GM18508 (cell line): ENCODE data around the gene SHISA8.
A peak's percentile ranks its signal among the peaks of the same experiment; 100 is the strongest.
"Not testable (repeated sequence)": the region's sequence is repeated elsewhere in the genome, so short reads cannot be mapped to it uniquely, and the experiment has no call there.

Experiments
- ATAC-seq: cut with Tn5 transposase; IDR thresholded peaks from one replicate; pipeline ENCODE4 v1.9.1; 2021; ENCODE audit warnings: moderate number of reproducible peaks; ENCODE audit not compliant: insufficient read depth, unreplicated experiment

Gene SHISA8

DNA sequence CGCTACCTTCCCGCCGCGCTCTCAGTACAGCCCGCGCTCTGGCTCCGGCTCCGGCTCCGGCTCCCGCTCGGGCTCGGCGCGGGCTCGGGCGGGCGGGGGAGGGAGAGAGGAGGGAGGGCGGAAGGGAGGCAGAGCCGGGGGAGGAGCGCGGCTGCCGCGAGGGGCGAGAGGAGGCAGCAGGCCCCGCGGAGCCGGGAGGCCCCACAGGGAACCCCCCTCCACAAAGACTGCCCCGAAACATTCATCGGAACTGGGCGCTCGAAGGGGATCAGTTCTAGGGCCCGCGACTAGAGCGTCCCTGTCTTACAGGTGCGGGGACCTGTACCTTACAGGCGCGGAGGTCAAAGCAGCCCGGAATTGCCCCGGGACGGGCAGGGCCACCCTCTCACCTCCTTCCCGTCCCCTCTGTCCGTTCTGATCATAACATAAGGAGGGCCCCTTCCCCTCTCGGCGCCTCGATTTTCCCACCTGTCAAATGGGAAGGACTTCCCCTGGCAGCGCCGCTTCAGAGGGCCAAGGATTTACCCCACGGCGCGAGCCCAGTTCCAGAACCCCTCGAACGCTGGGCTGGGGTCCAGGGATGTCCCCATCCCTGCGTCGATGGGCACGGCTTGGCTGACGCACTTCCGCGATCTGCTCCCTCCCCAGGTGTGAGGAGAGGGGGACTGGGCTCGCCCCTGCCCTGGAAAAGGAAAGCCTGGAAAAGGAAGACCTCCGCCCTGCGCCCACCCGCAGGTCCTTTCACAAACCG lies at the start of gene SHISA8:
Gene SHISA8 (minus strand): TSS at position 40 of the 751 bp plus-strand sequence. CDS start 407 bp downstream, outside the sequence.
- ATAC-seq, result no peak

DNA sequence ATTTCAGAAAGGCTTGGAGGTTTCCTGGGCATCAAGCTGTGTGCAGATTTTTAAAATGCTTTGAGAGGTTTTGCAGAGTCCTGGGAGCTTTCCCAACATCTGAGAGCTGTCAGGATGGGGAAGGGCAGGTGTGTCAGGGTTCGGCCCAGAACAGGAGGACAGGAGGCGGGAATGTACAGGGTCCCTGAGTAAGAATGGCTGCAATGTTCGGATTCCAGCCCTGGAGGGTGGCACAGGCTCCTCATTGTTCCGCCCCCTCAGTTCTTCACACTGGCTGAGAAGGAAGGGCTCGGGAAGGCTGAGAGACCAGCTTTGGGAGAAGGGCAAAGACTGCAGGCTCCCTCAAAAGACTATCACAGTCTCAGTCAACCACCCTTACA lies 49.2 kb upstream of the SHISA8 start:
- no peak for ATAC-seq

DNA sequence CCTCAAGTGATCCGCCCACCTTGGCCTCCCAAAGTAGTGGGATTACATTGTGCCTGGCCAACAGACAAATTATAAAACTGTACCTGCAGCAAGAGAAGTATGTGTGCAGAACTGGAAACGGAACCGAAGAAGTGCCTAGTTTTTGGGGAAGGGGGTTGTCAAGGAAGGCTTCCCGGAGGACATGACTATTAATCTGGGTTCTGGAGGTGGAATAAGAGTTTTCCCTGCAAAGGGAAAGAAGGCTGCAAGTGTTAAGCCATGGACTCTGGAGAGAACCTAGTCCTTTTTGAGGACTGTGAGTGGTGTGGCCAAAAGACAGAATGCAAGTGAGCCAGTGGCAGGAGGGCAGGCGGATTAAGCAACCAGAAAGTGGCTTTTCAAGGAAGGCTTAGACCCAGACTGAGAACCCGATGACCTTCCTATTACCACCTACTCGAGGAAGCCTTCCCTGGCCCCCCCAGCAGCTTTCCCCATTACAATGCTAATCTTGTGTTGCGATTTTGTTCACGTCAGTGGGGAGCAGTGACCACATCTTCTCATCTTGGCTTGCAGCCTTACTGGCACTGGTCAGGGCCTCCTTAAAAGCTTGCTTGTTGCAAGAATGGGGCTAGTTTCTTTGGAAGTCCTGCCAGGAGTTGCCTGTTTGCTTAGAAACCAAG lies 48.7 kb upstream of the SHISA8 start:
- ATAC-seq, result no peak

DNA sequence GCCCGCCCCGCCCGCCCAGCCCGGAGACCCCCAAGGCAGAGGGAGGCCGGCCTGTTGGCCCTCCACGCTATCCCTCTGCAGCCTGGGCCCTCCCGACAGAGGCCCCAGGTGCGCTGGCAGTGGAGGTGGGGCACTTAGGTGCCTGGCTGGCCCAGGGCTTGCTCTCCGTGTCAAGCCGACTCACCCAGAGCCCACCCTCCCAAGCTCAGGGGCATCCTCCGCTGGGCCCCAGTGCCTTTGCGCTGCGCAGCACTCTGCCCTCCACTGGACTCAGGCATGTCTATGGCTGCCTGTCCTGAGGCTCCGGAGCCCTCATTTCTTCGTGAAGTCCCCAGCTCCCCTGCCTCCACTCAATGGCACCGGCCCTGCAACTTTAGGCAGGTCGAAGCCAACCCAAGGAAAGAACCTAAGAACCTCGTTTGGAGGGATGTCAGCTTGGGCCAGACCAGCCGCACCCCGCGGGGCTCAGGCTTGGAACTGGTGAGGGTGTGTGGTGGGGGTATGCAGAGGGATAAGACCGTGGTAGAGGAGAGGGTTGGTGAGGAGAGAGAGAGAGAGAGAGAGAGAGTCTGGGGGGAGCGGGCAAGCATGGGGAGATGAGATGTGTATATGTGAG lies 43.2 kb upstream of the SHISA8 start:
- ATAC-seq, result no peak

DNA sequence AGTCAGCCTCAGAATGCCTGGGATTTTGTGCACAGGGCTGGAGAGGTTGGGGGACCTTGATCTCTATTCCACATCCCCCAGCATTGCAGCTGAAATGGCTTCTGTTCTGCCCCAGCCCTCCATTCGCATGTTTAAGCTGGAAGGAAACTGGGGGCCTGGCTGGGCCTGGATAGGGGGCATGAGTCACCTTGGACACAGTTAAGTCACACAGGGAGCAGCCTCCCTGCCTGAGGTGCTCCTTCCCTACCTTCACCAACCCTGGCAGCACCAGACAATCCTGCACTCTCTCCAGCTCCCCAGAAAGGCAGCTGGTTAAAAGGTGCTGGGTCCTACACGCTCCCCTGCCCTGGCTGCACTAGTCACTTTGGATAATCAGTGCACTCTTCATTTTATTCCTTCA lies 37.8 kb upstream of the SHISA8 start:
- ATAC-seq, result no peak

DNA sequence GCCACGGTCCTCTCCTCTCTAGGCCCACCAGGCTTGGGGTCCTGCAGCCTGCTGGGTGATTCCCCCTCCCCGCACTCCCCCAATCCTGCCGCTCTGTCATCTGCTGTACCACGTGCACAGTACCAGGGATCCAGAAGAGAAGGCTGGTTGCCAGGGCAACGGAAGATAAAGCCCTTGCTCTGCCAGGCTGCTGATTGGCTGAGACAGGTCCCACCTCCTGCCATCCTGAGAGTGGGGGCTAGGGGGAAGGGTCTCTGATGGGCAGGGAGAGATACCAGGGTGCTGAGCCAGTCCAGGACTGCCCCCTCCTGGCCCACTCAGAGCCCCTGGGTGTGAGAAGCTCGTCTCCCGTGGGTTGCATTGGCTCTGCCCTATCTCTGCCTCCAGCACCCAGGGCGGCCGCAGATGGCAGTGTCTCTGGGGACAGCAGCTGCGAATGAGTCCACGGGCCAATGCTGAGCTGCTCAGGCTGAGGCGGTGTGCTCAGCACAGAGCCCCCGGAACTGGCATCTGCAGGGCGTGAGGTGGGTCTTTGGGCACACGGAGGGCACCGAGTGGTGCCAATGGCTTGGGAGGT lies 37.1 kb upstream of the SHISA8 start, which contains the start of gene SMIM45:
Gene SMIM45 (plus strand): TSS at position 253 of the 577 bp plus-strand sequence.
- no peak for ATAC-seq

DNA sequence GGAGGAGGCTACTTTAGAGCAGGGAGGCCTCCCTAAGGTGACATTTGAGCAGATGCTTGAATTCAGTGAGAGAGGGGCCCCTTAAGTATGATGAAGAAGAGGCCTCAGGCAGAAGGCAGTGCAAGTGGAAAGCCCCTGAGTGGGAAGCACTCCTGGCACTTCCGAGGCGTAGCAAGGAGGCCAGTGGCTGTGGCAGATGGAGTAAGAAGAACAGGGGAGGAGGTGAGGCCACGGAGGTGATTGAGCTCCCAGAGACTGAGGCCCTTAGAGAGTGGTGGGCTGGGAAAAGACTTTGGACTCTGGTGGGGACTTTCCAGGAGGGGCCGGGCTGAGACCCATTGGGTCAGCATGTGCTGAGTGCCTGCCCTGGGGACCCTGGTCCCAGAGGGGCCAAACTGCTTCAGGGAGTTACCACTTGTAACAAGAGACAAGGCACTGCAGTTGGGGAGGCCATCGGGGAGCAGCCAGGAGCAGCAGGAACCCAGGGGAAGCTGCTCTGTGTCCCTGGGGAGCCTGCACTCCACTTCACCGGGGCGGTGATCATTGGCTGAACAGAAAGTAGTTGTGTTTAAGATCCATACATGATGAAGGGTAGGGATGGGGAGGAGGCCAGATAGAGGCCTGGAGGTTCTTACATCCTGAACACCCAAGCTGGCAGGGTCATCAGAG lies 34.6 kb upstream of the SHISA8 start:
- no peak for ATAC-seq

DNA sequence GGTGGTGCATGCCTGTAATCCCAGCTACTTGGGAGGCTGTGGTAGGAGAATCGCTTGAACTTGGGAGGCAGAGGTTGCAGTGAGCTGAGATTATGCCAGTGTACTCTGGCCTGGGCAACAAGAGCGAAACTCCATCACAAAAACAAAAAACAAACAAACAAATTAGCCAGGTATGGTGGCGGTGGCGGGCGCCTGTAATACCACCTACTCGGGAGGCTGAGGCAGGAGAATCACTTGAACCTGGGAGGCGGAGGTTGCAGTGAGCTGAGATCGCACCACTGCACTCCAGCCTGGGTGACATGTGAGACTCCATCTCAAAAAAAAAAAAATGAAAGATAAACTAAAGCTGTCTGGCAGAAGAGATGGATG lies 34.0 kb upstream of the SHISA8 start:
- ATAC-seq, result not testable (repeated sequence)

DNA sequence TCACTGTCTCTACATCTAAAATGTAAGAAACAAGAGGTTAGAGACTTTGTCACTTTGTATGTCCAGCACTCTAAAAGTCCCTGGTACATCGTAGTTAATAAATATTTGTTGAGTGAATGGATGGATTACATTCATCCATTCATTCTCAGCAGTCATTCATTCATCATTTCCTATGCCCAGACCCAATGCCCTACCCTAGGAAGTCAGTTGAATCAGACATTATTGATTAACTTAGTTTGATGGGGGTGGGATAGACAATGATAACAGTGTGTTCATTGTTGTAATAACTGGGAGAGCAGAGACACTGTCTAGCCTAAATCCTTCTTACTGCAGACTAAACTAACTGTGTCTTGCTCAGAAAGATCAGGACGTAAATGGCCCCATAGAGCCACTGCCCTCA lies 33.3 kb upstream of the SHISA8 start:
- no peak for ATAC-seq

DNA sequence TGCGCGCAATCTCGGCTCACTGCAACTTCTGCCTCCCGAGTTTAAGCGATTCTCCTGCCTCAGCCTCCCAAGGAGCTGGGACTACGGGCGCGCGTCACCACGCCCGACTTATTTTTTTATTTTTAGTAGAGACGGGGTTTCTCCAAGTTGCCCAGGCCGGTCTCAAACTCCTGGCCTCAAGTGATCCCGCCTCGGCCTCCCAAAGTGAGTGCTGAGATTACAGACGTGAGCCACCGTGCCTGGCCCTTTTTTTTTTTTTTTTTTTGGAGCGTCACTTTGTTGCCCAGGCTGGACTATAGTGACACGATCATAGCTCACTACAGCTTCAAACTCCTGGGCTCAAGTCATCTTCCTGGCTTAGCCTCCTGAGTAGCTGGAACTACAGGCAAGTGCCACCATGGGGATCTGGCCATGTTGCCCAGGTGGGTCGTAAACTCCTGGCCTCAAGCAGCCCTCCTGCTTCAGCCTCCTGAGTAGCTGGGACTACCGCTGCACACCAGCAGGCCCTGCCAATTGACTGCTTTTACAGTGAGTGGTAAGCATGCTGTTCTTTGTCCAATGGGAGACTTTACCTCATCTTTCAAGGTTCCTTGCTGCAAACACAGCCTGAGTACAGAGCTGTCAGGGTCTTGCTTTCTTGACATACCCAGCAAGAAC lies 32.7 kb upstream of the SHISA8 start:
- no peak for ATAC-seq

DNA sequence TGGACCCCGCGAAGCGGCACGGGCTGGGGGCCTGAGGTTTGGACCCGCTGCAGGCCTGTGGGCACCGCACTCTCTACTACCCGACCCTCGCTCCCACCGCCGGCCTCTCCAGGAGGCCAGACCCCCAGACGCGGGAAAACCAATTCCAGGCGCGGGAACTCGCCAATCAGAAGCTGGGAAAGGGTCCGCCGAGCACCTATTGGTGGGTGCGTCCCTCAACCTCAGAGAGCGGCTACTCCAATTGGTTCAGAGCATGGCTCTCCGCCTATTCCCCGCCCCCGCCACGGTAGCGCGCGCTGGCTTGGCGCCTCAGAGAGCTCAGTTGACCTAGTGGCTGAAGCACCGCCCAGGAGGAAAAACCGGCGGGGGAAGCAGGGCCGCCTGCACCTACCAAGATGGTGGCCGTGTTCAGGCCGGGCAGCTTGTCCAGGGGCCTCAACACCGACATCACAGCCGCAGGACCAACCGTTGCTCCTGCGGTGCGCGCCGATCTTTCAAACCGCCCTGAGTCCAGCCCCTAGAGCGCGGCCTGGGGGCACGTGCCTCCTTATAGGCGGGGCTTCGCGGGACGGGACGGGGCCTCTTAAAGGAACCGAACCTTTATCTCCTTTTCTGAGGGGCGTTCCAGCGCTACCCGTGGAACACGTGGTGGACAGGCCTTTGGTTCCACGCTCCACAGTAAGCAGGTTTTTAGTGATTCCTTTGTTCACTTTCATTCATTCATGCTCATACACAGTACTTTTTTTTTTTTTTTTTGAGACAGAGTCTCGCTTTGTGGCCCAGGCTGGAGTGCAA lies 32.0 kb upstream of the SHISA8 start, which contains the start of gene CENPM:
Gene CENPM (minus strand): TSS at position 524 of the 795 bp plus-strand sequence. CDS start 76 bp downstream, at position 448.
- peak; percentile 42 for ATAC-seq

DNA sequence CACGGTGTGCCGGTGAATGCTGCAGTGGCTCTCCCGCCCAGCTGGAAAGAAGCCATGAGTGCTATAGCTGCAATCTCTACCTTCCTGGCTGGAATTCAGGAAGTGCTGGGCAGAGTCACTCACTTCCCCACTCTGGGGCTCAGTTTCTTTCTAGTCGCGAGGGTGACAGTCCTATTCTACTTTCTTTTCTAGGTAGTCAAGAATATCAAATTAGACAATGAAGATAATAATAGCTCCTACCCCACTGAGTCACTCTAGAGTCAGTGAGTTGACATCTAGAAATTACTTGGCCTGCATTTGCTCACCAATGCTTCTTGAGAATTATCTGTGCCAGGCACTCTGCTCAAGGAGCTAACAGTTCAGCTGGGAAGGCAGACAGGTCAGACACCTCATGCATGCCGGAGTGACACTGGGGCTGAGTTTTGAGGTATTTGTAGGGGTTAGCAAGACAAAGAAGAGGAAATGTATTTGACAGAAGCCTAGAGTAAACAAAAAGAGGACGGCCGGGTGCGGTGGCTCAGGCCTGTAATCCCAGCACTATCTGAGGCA lies 28.9 kb upstream of the SHISA8 start:
- no peak for ATAC-seq

DNA sequence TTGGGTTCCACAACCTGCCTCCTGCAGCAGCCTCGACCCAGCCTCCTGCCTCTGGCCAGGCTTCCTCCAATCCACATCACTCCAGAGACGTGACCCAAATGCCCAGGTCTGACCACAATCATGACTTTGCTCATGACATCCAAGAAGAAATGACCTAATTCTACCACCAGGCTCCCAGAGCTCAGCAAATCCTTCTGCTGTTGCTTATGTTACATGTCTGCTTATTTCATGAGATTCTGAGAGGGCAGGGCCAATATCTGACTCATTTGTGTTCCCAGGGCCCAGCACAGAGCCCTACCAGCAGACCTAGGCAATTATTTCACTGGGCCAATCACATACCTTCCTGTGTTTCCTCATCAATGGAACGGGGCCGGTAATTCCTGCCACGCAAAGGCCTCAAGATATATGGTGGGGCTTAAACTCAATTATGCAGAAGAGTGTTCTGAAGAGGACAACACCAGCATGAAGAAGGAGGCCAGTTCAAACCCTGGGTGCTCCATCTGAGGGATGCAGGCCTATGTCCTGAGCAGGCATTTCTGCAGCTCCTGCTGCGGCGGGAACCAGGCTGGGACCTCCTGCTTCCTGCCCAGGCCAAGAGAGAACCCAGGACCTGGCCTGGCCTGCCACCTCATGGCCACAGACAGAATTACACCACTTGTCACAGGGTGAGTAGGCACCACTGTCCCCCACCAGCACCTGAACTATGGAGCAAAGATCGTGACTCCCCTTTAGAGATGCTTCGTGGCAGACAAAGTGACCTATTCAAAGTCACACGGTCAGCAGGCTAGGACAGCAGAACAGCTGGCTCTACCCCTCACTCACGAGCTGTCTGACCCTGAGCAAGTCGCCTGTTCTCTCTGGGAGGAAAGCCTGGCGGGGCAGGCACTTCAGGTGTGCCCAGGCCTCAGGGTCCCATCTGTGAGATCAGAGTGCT lies 26.2 kb upstream of the SHISA8 start:
- no peak for ATAC-seq

DNA sequence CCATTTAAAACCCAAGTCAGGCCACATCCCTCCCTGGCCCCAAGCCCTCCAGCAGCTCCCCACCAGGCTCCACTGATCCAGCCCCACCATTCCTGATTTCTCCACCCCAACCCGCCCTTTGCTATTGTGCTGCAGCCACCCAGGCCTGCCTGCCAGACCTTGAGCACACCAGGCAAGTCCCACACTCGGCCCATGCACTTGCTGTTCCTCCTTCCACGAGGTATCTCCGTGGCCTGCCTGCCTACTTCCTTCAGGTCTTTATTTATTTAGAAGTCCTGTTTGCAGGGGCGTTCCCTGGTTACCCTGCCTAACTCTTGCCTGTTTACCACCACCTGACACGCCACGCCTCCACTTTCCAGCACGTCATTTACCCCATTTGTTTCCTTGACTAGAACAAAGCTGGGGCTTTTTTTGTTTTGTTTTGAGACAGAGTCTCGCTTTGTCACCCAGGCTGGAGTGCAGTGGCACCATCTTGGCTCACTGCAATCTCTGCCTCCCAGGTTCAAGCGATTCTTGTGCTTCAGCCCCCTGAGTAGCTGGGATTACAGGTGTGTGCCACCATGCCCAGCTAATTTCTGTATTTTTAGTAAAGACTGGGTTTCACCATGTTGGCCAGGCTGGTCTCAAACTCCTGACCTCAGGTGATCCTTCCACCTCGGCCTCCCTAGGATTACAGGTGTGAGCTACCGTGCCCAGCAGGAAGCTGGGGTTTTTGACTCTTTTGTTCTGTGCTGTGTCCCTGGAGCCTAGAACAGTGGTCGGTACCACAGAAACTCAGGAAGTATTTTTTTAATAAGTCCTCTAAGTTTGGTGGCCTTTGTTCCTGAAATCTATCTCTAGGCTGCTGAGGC lies 25.3 kb upstream of the SHISA8 start:
- ATAC-seq, result peak; percentile 36

DNA sequence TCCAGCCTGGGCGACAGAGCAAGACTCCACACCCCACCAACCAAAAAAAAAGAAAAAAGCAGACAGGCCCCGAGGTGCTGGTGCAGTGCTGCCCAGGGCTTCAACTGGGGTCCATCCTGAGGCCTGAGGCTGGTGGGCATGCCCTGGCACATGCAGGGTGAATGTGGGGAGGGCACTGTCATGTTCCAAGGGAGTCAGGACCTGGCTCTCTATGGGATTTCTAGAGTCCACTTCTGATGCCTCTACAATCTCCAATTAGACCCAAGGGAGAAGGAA lies 22.0 kb upstream of the SHISA8 start:
- ATAC-seq, result no peak

DNA sequence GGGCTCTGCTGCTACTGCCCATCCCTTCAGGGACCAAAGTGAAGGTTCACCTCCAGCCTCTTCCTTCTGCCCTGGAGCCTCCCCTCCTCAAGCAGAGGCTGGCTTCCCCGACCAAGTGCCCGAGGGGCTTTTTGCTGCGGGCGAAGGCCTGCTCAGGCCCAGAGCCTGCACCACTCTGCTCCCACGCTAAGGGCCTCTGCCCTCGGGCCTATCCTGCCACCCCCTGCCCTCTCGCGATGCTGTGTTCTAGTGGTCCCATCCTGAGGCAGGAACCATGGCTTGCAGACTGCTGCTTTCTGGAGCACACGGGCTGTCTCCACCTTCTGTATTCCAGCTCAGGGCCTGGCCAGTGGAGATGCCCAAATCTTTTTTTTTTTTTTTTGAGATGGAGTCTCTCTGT lies 20.6 kb upstream of the SHISA8 start:
- no peak for ATAC-seq

DNA sequence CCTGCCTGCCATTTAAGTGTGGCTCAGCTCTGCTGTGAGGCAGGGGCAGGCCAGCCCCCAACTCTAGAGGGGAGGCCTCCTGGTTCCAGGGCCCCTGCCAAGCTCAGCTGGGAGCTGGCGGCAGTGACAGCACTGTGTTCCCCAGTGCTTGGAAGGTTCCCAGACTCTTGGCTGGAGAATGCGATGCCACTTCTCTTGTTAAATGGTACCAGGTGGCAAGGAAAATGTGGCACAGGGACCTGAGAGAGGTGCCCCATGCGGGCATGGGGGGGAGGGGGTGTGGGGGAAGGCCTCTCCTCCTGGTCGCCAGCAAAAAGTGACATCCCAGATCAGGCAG lies 20.1 kb upstream of the SHISA8 start:
- ATAC-seq, result no peak
